NAMALWA (cell line): ENCODE measurements around the gene DISC1.

ENCODE experiments used
- DNase-seq: peaks from one replicate; pipeline ENCODE4 v3.0.0-alpha.2; 2015; ENCODE audit warnings: low spot score

DISC1 gene

GRCh38 chr1:231993968-231994455 lies 367.4 kb downstream of the DISC1 start:
- no peak for DNase-seq

- no peak for DNase-seq
These were observed 372.2 kb downstream of the DISC1 start for GRCh38 chr1:231998791-231999190.

GRCh38 chr1:232005300-232005699 lies 378.7 kb downstream of the DISC1 start:
- DNase-seq = no peak

GRCh38 chr1:232009741-232010140 lies 383.2 kb downstream of the DISC1 start:
- DNase-seq = no peak

GRCh38 chr1:232011961-232012360 lies 385.4 kb downstream of the DISC1 start:
- no peak for DNase-seq

- DNase-seq = no peak
These were observed 386.3 kb downstream of the DISC1 start for GRCh38 chr1:232012773-232013386.

- DNase-seq = no peak
These were observed 388.4 kb downstream of the DISC1 start for GRCh38 chr1:232014941-232015340.

- no peak for DNase-seq
These were observed 390.0 kb downstream of the DISC1 start for GRCh38 chr1:232016616-232017015.

GRCh38 chr1:232017057-232017456 lies 390.5 kb downstream of the DISC1 start:
- DNase-seq = no peak

- no peak for DNase-seq
These were observed 391.2 kb downstream of the DISC1 start for GRCh38 chr1:232017759-232018158.

GRCh38 chr1:232018231-232019025 lies 391.8 kb downstream of the DISC1 start:
- no peak for DNase-seq

- no peak for DNase-seq
These were observed 392.4 kb downstream of the DISC1 start for GRCh38 chr1:232019026-232019340.

- no peak for DNase-seq
These were observed 393.8 kb downstream of the DISC1 start for GRCh38 chr1:232020352-232020751.

- no peak for DNase-seq
These were observed 402.7 kb downstream of the DISC1 start for GRCh38 chr1:232029315-232029714.

GRCh38 chr1:232031156-232031555 lies 404.6 kb downstream of the DISC1 start:
- no peak for DNase-seq

GRCh38 chr1:232033285-232033684 lies 406.7 kb downstream of the DISC1 start:
- DNase-seq = no peak

GRCh38 chr1:232034556-232034955 lies 408.0 kb downstream of the DISC1 start:
- no peak for DNase-seq

GRCh38 chr1:232036181-232036933 lies 409.8 kb downstream of the DISC1 start:
- no peak for DNase-seq

GRCh38 chr1:232037774-232038388 lies 411.3 kb downstream of the DISC1 start:
- no peak for DNase-seq

- DNase-seq = no peak
These were observed 412.4 kb downstream of the DISC1 start for GRCh38 chr1:232038706-232039677.

GRCh38 chr1:232040260-232040659 lies 413.7 kb downstream of the DISC1 start:
- DNase-seq = no peak
